HepG2 (cell line): Measurements from ENCODE around the gene ECT2. TPM values are rescaled to one million over a fixed set of nuclear protein-coding genes. Genes with fewer than 3 reads are reported as not detected.

Source experiments
- ATAC-seq: fragments of 200-7000 bp; cut with Tn5 transposase; 3 replicates; pipeline ENCODE4 v1.9.1; 2020; ENCODE audit warnings: mild to moderate bottlenecking, moderate library complexity
- BruUV-seq: library from RNA; stranded (reverse); fragments of 400-500 nt; replicated peaks from 2 replicates; lab custom pipeline; 2021; lab: Mats Ljungman, UMichigan
- CTCF ChIA-PET: fragments of 300-600 bp; formaldehyde crosslinking; extraction: SDS; loops from one replicate; lab custom pipeline; 2021; ENCODE audit warnings: low total read pairs, inconsistent platforms, low intra/inter-chr PET ratio; lab: Yijun Ruan, JAX
- POLR2A ChIA-PET: fragments of 350-600 bp; sonication (Branson Sonifier 250); formaldehyde crosslinking; loops from one replicate; lab custom pipeline; 2020; ENCODE audit warnings: antibody characterized with exemption, inconsistent platforms; lab: Yijun Ruan, JAX
- DNase-seq: peaks from one replicate; pipeline ENCODE4 v3.0.0-alpha.2; 2015; ENCODE audit warnings: low spot score
- FAIRE-seq: peaks from 3 replicates; lab custom pipeline; 2011; peaks lifted over from hg19 to GRCh38; lab: Jason Lieb, UNC
- H2AFZ ChIP-seq: one replicate; pipeline ENCODE4 v1.6.1; 2011; ENCODE audit warnings: low read length, inconsistent platforms
- H3K27ac ChIP-seq: fragments of 300-600 bp; 3 replicates; pipeline ENCODE4 v1.8.0; 2011; ENCODE audit warnings: mixed run types, mild to moderate bottlenecking, mixed read lengths, low read length, inconsistent platforms; ENCODE audit not compliant: insufficient read depth; ENCODE audit errors: extremely low read length
- H3K27me3 ChIP-seq, 2 experiments: fragments of 200-600 bp in 1 of 2; 2 replicates in 1 of 2; 3 replicates in 1 of 2; pipeline versions ENCODE4 v1.6.0 to v1.8.0; 2011; ENCODE audit warnings: low read length in 2 of 2, mild to moderate bottlenecking in 2 of 2, moderate library complexity in 2 of 2, inconsistent platforms in 1 of 2; ENCODE audit not compliant: insufficient read depth in 2 of 2, control insufficient read depth in 1 of 2
- H3K36me3 ChIP-seq, 2 experiments: fragments of 200-600 bp in 1 of 2; replicated peaks in 1 of 2; 2 replicates in 1 of 2; 3 replicates in 1 of 2; pipeline versions ENCODE4 v1.5.1 to v1.8.0; 2011; ENCODE audit warnings: low read length in 2 of 2, inconsistent platforms in 1 of 2; ENCODE audit not compliant: insufficient read depth in 2 of 2, control insufficient read depth in 1 of 2
- H3K4me1 ChIP-seq: 2 replicates; pipeline ENCODE4 v1.5.1; 2012; ENCODE audit warnings: low read length, inconsistent platforms; ENCODE audit not compliant: insufficient read depth
- H3K4me2 ChIP-seq: 2 replicates; pipeline ENCODE4 v1.6.0; 2011; ENCODE audit warnings: low read depth, low read length, inconsistent platforms
- H3K4me3 ChIP-seq, 3 experiments: fragments of 200-600 bp in 1 of 3; sonication (generic), shearing (Covaris generic) in 1 of 3; replicated peaks in 1 of 3; 2 replicates each; pipeline ENCODE4 v1.5.1; 2011 to 2016; ENCODE audit warnings: low read length in 3 of 3, inconsistent platforms in 2 of 3, low read depth in 2 of 3, mild to moderate bottlenecking in 2 of 3, control low read depth in 1 of 3, mixed read lengths in 1 of 3; ENCODE audit not compliant: insufficient read depth in 1 of 3
- H3K79me2 ChIP-seq: one replicate; pipeline ENCODE4 v1.6.1; 2011; ENCODE audit warnings: low read length, inconsistent platforms; ENCODE audit not compliant: insufficient read depth
- H3K9ac ChIP-seq: 2 replicates; pipeline ENCODE4 v1.6.0; 2011; ENCODE audit warnings: mild to moderate bottlenecking, low read depth, low read length, inconsistent platforms; ENCODE audit not compliant: insufficient read depth
- H3K9me3 ChIP-seq: 2 replicates; pipeline ENCODE4 v1.5.1; 2012; ENCODE audit warnings: mild to moderate bottlenecking, low read length
- H4K20me1 ChIP-seq: 2 replicates; pipeline ENCODE4 v1.6.0; 2011; ENCODE audit warnings: inconsistent platforms, mild to moderate bottlenecking, low read length, moderate library complexity; ENCODE audit not compliant: insufficient read depth
- FOXA1 ChIP-seq, 2 experiments: fragments of 450-650 bp in 1 of 2; sonication (generic) in 1 of 2; formaldehyde crosslinking in 1 of 2; IDR thresholded peaks; 2 replicates each; pipeline versions ENCODE4 v1.4.0 to v1.6.1; 2016 to 2020; ENCODE audit warnings: missing genetic modification reagents in 1 of 2
- POLR2AphosphoS2 ChIP-seq: IDR thresholded peaks from 2 replicates; pipeline ENCODE4 v1.6.1; 2011; ENCODE audit warnings: low read depth, low read length, improper control_type of control experiment
- SCMH1 ChIP-seq: sonication (generic); formaldehyde crosslinking; IDR thresholded peaks from 2 replicates; pipeline ENCODE4 v1.9.0; 2021; ENCODE audit warnings: missing genetic modification reagents, mild to moderate bottlenecking, borderline replicate concordance
- TCF7 ChIP-seq: sonication (generic); IDR thresholded peaks from 2 replicates; pipeline ENCODE4 v1.6.1; 2016; ENCODE audit warnings: antibody characterized with exemption, low read depth
- ZMYM2 ChIP-seq: sonication (generic); formaldehyde crosslinking; IDR thresholded peaks from 2 replicates; pipeline ENCODE4 v1.8.0; 2022; ENCODE audit warnings: mild to moderate bottlenecking, missing genetic modification reagents
- ZNF160 ChIP-seq: sonication (generic); formaldehyde crosslinking; IDR thresholded peaks from 2 replicates; pipeline ENCODE4 v1.8.0; 2022; ENCODE audit warnings: mild to moderate bottlenecking, inconsistent platforms, missing genetic modification reagents
- ZNF772 ChIP-seq: sonication (generic); formaldehyde crosslinking; IDR thresholded peaks from 2 replicates; pipeline ENCODE4 v1.5.0; 2020; ENCODE audit warnings: mild to moderate bottlenecking, missing genetic modification reagents
- ZNF879 ChIP-seq: sonication (generic); formaldehyde crosslinking; IDR thresholded peaks from 2 replicates; pipeline ENCODE4 v1.8.1; 2023; ENCODE audit warnings: missing genetic modification reagents
- WGBS: methylation state at CpG from one replicate; pipeline ENCODE4 v1.1.6; 2017; ENCODE audit warnings: low lambda C conversion rate; 5-methylcytosine and 5-hydroxymethylcytosine counted together
- in situ Hi-C: cut with HindIII; loops from 2 replicates; pipeline ENCODE4 v1.10.0; 2017; ENCODE audit warnings: low pct_unique_long_range_greater_than_20kb; ENCODE audit not compliant: extremely low pct_ligation_motif_present
- intact Hi-C: fragments of 100-400 bp; cut with micrococcal nuclease; formaldehyde crosslinking; loops from one replicate; pipeline ENCODE4 v1.10.0; 2022; ENCODE audit not compliant: unreplicated experiment
- polyA plus RNA-seq, 8 experiments: library from polyadenylated mRNA; depleted of rRNA in 3 of 8; stranded (reverse) in 7 of 8; unstranded in 1 of 8; fragments of >200 nt; fragmentation: Illumina TruSeq in 4 of 8; extraction: Trizol in 4 of 8; gene quantifications; 2 replicates each; pipeline versions ENCODE4 v1.2.1 to v1.2.3, GENCODE V29; 2011 to 2016; ENCODE audit warnings: low read depth in 4 of 8, missing spikeins in 1 of 8, mixed read lengths in 1 of 8; ENCODE audit not compliant: insufficient read depth in 1 of 8
- total RNA-seq, 5 experiments: library from RNA; depleted of rRNA; stranded (reverse); fragments of >200 nt; fragmentation: Illumina TruSeq; extraction: Trizol; gene quantifications; 2 replicates each; pipeline ENCODE4 v1.2.3, GENCODE V29; 2016; ENCODE audit warnings: low read depth in 1 of 5
- TF ChIP-seq, protein P1 (sequence below): sonication (generic); formaldehyde crosslinking; IDR thresholded peaks from 2 replicates; pipeline ENCODE4 v1.4.0; 2020; ENCODE audit warnings: mild to moderate bottlenecking, missing genetic modification reagents
- TF ChIP-seq, protein P2 (sequence below): sonication (generic); formaldehyde crosslinking; IDR thresholded peaks from 2 replicates; pipeline ENCODE4 v1.5.1; 2020; ENCODE audit warnings: mild to moderate bottlenecking, moderate library complexity, missing genetic modification reagents

ECT2 gene
- total and polyA plus RNA-seq, 2 of the 13 experiments (the other 11 are each of a cell fraction or from before 2014, with no cell fraction given), result 21.6 to 52.0 TPM

DNA sequence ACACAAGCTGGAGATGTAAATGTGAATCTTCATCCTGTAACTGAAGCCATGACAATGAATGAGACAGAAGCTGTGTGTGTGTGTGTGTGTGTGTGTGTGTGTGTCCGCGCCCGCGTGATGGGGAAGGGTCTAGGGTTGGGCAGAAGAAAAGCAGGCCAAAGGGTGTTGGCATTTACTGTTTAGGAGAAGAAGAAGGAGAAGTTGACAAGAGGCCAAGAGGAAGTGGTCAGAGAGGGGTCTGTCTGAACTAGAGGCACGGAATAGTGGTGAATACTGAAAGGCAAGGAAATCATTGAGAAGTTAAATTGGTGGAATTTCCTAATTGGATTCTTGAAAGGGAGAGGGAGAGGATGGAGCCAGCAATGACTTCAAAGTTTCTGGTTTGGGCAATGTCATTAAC is 34.0 kb upstream of the ECT2 start:
- FAIRE-seq, result no peak
- Histone ChIP-seq H3K79me2 (no peaks in the 10 kb centered on the region), H3K4me2 (no peak overlapping the region), H3K9ac (no peak overlapping the region), H3K4me3 (no peak overlapping the region), H2AFZ (no peak overlapping the region), H4K20me1 (no peaks in the 10 kb centered on the region), H3K9me3 (no peaks in the 10 kb centered on the region), H3K4me1 (peaks cover 26% of the 10 kb centered on the region), H3K27me3 (peaks cover 4 to 7% of the 10 kb centered on the region in 2 experiments; a peak in 3 of 5 replicates), H3K27ac (no peak overlapping the region), H3K36me3 (no peaks in the 10 kb centered on the region)
- DNase-seq, result no peak
- BruUV-seq, result no TSS peak
- no peak for ATAC-seq
- WGBS, result 75% methylated on average over 5 of the region's 5 CpGs
- intact Hi-C loops, result no loop called here
- TF ChIP-seq, protein P1, sequence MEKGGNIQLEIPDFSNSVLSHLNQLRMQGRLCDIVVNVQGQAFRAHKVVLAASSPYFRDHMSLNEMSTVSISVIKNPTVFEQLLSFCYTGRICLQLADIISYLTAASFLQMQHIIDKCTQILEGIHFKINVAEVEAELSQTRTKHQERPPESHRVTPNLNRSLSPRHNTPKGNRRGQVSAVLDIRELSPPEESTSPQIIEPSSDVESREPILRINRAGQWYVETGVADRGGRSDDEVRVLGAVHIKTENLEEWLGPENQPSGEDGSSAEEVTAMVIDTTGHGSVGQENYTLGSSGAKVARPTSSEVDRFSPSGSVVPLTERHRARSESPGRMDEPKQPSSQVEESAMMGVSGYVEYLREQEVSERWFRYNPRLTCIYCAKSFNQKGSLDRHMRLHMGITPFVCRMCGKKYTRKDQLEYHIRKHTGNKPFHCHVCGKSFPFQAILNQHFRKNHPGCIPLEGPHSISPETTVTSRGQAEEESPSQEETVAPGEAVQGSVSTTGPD (CRISPR knock-in tag), result no peak
- TF ChIP-seq ZNF772 (CRISPR knock-in tag) (no peak), SCMH1 (CRISPR knock-in tag) (no peak), ZNF879 (CRISPR knock-in tag) (no peak), TCF7 (no peak), FOXA1 (IDR thresholded peaks at IDR 0.05) (no peak), FOXA1 (CRISPR knock-in tag; IDR thresholded peaks at IDR 0.05) (no peak), ZMYM2 (CRISPR knock-in tag) (no peak), POLR2AphosphoS2 (no peak), ZNF160 (CRISPR knock-in tag) (no peak)
- TF ChIP-seq, protein P2, sequence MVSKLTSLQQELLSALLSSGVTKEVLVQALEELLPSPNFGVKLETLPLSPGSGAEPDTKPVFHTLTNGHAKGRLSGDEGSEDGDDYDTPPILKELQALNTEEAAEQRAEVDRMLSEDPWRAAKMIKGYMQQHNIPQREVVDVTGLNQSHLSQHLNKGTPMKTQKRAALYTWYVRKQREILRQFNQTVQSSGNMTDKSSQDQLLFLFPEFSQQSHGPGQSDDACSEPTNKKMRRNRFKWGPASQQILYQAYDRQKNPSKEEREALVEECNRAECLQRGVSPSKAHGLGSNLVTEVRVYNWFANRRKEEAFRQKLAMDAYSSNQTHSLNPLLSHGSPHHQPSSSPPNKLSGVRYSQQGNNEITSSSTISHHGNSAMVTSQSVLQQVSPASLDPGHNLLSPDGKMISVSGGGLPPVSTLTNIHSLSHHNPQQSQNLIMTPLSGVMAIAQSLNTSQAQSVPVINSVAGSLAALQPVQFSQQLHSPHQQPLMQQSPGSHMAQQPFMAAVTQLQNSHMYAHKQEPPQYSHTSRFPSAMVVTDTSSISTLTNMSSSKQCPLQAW (CRISPR knock-in tag), result no peak
- POLR2A ChIA-PET, result no interaction called here
- CTCF ChIA-PET, result interaction anchor here (1.7 kb wide), 1 partner anchor 43 kb away, joined by 6 read pairs; no protein-coding TSS in a partner anchor
- in situ Hi-C loops, result no loop called here
